Breast epithelium (tissue), 4 donors: Measurements from ENCODE around the gene CAMSAP1. TPM values are rescaled to one million over a fixed set of nuclear protein-coding genes. Genes with fewer than 3 reads are reported as not detected.
A peak's percentile ranks its signal among the peaks of the same experiment; 100 is the strongest.

Source experiments
- DNase-seq, 2 donors: peaks; one replicate each; pipeline ENCODE4 v3.0.0-alpha.2; 2019; ENCODE audit warnings: low spot score in 2 of 2
- H3K27ac ChIP-seq, 2 donors: fragments of 200-600 bp; sonication (generic) in 1 of 2; one replicate each; pipeline ENCODE4 v1.5.1; 2016 to 2019; ENCODE audit warnings: mild to moderate bottlenecking in 1 of 2
- H3K27me3 ChIP-seq, 2 donors: fragments of 200-600 bp; sonication (generic) in 1 of 2; one replicate each; pipeline versions ENCODE4 v1.5.1 to v1.6.0; 2017 to 2019; ENCODE audit warnings: control low read depth in 1 of 2, mild to moderate bottlenecking in 1 of 2
- H3K36me3 ChIP-seq: fragments of 200-600 bp; one replicate; pipeline ENCODE4 v1.5.1; 2019
- H3K4me1 ChIP-seq, 2 donors: fragments of 200-600 bp; sonication (generic); one replicate each; pipeline ENCODE4 v1.5.1; 2016 to 2019; ENCODE audit warnings: control low read depth in 1 of 2
- H3K4me3 ChIP-seq, 3 donors: fragments of 200-600 bp; sonication (generic); 1 replicate in 2 of 3; 2 replicates in 1 of 3; pipeline ENCODE4 v1.5.1; 2016 to 2019; ENCODE audit warnings: mild to moderate bottlenecking in 3 of 3, moderate library complexity in 2 of 3
- H3K9me3 ChIP-seq, 2 donors: fragments of 200-600 bp; sonication (generic) in 1 of 2; one replicate each; pipeline ENCODE4 v1.5.1; 2016 to 2019; ENCODE audit warnings: control low read depth in 1 of 2
- CTCF ChIP-seq, 3 donors: fragments of 450-650 bp; IDR thresholded peaks; one replicate each; pipeline ENCODE4 v1.5.1; 2016 to 2017; ENCODE audit warnings: antibody characterized with exemption in 3 of 3, mild to moderate bottlenecking in 3 of 3, moderate library complexity in 3 of 3
- POLR2A ChIP-seq: fragments of 450-650 bp; IDR thresholded peaks from one replicate; pipeline ENCODE4 v1.6.1; 2016; ENCODE audit warnings: antibody characterized with exemption, mild to moderate bottlenecking, moderate library complexity
- POLR2AphosphoS5 ChIP-seq, 3 donors: sonication (generic); formaldehyde crosslinking; IDR thresholded peaks; one replicate each; pipeline ENCODE4 v1.6.1; 2017; ENCODE audit warnings: antibody characterized with exemption in 3 of 3
- intact Hi-C: fragments of 100-400 bp; cut with DNase I; formaldehyde crosslinking; loops from one replicate; pipeline ENCODE4 v1.15.1; 2023; ENCODE audit warnings: low total_unique reads
- total RNA-seq, 3 donors: library from RNA; depleted of rRNA; stranded (reverse); fragments of >200 nt; gene quantifications; one replicate each; pipeline ENCODE4 v1.1.0, GENCODE V29; 2016

Gene CAMSAP1
- total RNA-seq, 3 donors from 2014 or later = 25.0 to 29.8 (median 29.0) TPM

- intact Hi-C loops = no loop called here
- no peak for TF ChIP-seq POLR2A
- H3K27ac ChIP-seq = peak overlapping the region; percentile 3 to 78
Observed at GRCh38 chr9:135906291-135907005, 898 bp downstream of the CAMSAP1 start.

GRCh38 chr9:135905380-135906258 lies 1.7 kb downstream of the CAMSAP1 start:
- TF ChIP-seq CTCF (IDR thresholded peaks at IDR 0.05) = no peak
- no peak for TF ChIP-seq POLR2A
- no peak for TF ChIP-seq POLR2AphosphoS5 (IDR thresholded peaks at IDR 0.05)
- Histone ChIP-seq H3K27me3 (no peaks in the 10 kb centered on the region), H3K36me3 (no peaks in the 10 kb centered on the region), H3K9me3 (no peaks in the 10 kb centered on the region), H3K27ac (peak overlapping the region; percentile 30 to 56), H3K4me1 (peaks cover 5 to 13% of the 10 kb centered on the region in 2 donors), H3K4me3 (peak overlapping the region; percentile 70 to 94 (median 72))
- DNase-seq = peak in 1 of 2 donors; percentile 40
- intact Hi-C loops = no loop called here

More at GRCh38 chr9:135906291-135907005, 898 bp downstream of the CAMSAP1 start:
- DNase-seq = no peak
- H3K36me3 ChIP-seq = no peaks in the 10 kb centered on the region
- H3K4me1 ChIP-seq = peaks cover 5 to 13% of the 10 kb centered on the region in 2 donors
- H3K4me3 ChIP-seq = peak overlapping the region; percentile 70 to 94 (median 72)
- no peaks in the 10 kb centered on the region for H3K9me3 ChIP-seq
- H3K27me3 ChIP-seq = no peaks in the 10 kb centered on the region

- Histone ChIP-seq H3K27ac (no peak overlapping the region), H3K27me3 (no peaks in the 10 kb centered on the region), H3K4me3 (no peak overlapping the region), H3K36me3 (no peaks in the 10 kb centered on the region), H3K4me1 (peaks cover 5 to 9% of the 10 kb centered on the region in 2 donors), H3K9me3 (no peaks in the 10 kb centered on the region)
- no peak for DNase-seq
- intact Hi-C loops = no loop called here
- TF ChIP-seq POLR2AphosphoS5 (IDR thresholded peaks at IDR 0.05) (no peak), POLR2A (no peak), CTCF (IDR thresholded peaks at IDR 0.05) (no peak)
Observed at GRCh38 chr9:135903786-135904520, 3.4 kb downstream of the CAMSAP1 start.

- no peak for DNase-seq
- intact Hi-C loops = no loop called here
- H3K9me3 ChIP-seq = no peaks in the 10 kb centered on the region
- H3K4me3 ChIP-seq = no peak overlapping the region
- H3K27me3 ChIP-seq = no peaks in the 10 kb centered on the region
- peaks cover 2 to 3% of the 10 kb centered on the region in 2 donors for H3K4me1 ChIP-seq
- H3K27ac ChIP-seq = no peak overlapping the region
- TF ChIP-seq POLR2AphosphoS5 (IDR thresholded peaks at IDR 0.05) (no peak), CTCF (IDR thresholded peaks at IDR 0.05) (no peak), POLR2A (no peak)
- H3K36me3 ChIP-seq = no peaks in the 10 kb centered on the region
Observed at GRCh38 chr9:135903358-135903656, 4.0 kb downstream of the CAMSAP1 start.

- Histone ChIP-seq H3K9me3 (no peaks in the 10 kb centered on the region), H3K27me3 (no peaks in the 10 kb centered on the region), H3K4me3 (no peak overlapping the region), H3K4me1 (no peaks in the 10 kb centered on the region), H3K36me3 (no peaks in the 10 kb centered on the region), H3K27ac (no peak overlapping the region)
- no peak for TF ChIP-seq CTCF (IDR thresholded peaks at IDR 0.05)
- no peak for TF ChIP-seq POLR2A
- no peak for TF ChIP-seq POLR2AphosphoS5 (IDR thresholded peaks at IDR 0.05)
- intact Hi-C loops = no loop called here
- DNase-seq = no peak
Observed at GRCh38 chr9:135902655-135903357, 4.5 kb downstream of the CAMSAP1 start.
